ENCODE measurements around the gene CARNS1.

DNA sequence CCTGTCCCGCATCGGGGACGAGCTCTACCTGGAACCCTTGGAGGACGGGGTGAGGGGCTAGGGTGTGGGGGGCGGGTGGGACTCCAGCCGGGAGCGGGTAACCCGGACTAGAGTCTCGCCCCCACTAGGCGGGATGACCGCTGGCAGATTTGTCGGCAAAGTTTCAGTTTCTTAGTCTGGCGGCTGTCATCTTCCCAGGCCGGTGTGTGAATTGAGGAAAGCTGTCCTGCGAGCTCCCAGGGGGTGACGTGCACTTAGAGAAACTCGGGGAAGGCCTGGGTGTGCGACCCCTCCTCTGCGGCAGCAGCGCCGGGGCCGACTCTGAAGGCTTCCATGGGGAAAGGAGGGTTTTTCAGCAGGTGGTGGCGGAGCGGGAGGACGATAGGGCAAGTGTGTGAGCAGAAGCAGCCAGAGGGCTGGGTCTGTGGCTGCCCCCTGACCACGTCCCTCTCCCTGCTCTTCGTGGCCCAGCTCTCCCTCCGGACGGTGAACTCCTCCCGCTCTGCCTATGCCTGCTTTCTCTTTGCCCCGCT, 23.2 kb upstream of the CARNS1 start:
- TF ChIP-seq CTCF (conservative IDR thresholded peaks at IDR 0.05 in 1 of 2, IDR thresholded peaks at IDR 0.05 in 1 of 2; ENCODE audit: extremely low read depth in 1 of 2, insufficient read depth in 1 of 2, low read depth in 1 of 2, low read length in 2 of 2) = no peak
- no peak for TF ChIP-seq EZH2 (IDR thresholded peaks at IDR 0.05; ENCODE audit: borderline replicate concordance, low read length)

Data from mammary epithelial cell (primary cell).